CD8-positive, alpha-beta memory T cell (primary cell): ENCODE measurements around the gene FCER1G. TPM values are rescaled to one million over a fixed set of nuclear protein-coding genes. Genes with fewer than 3 reads are reported as not detected.

Experiments used
- CTCF ChIA-PET: fragments of 350-600 bp; sonication (Branson Sonifier 250); formaldehyde crosslinking; loops from one replicate; lab custom pipeline; 2021; ENCODE audit warnings: antibody characterized with exemption; lab: Charles Lee
- POLR2A ChIA-PET: fragments of 350-600 bp; sonication (Branson Sonifier 250); formaldehyde crosslinking; loops from one replicate; lab custom pipeline; 2021; ENCODE audit warnings: antibody characterized with exemption; lab: Charles Lee
- DNase-seq, 5 donors: peaks; one replicate each; pipeline versions ENCODE4 v3.0.0 to v3.0.0-alpha.2; 2020 to 2022; ENCODE audit warnings: mixed read lengths in 1 of 5
- H3K27ac ChIP-seq: one replicate; pipeline ENCODE4 v1.7.0; 2013; ENCODE audit warnings: low read depth, mild to moderate bottlenecking, low read length, moderate library complexity
- H3K27me3 ChIP-seq: 2 replicates; pipeline ENCODE4 v1.7.0; 2013; ENCODE audit warnings: low read length, mild to moderate bottlenecking; ENCODE audit not compliant: insufficient read depth, poor library complexity, severe bottlenecking
- H3K36me3 ChIP-seq: 2 replicates; pipeline ENCODE4 v1.7.0; 2013; ENCODE audit warnings: mild to moderate bottlenecking, low read length, moderate library complexity; ENCODE audit not compliant: insufficient read depth
- H3K4me1 ChIP-seq: 2 replicates; pipeline ENCODE4 v1.7.0; 2013; ENCODE audit warnings: mild to moderate bottlenecking, low read length, moderate library complexity; ENCODE audit not compliant: insufficient read depth
- H3K4me3 ChIP-seq: 2 replicates; pipeline ENCODE4 v1.7.0; 2013; ENCODE audit warnings: mild to moderate bottlenecking, low read length
- H3K9me3 ChIP-seq: 2 replicates; pipeline ENCODE4 v1.7.0; 2013; ENCODE audit warnings: mild to moderate bottlenecking, low read length
- H3K27ac Mint-ChIP-seq, 8 donors: one replicate each; pipeline ENCODE4 v1.8.0; 2020 to 2021; ENCODE audit warnings: mixed read lengths in 8 of 8, mild to moderate bottlenecking in 6 of 8, inconsistent platforms in 3 of 8, moderate library complexity in 3 of 8
- H3K27me3 Mint-ChIP-seq, 2 donors: one replicate each; pipeline ENCODE4 v1.8.0; 2020 to 2021; ENCODE audit warnings: mixed read lengths in 2 of 2, mild to moderate bottlenecking in 1 of 2, moderate library complexity in 1 of 2
- H3K36me3 Mint-ChIP-seq, 3 donors: one replicate each; pipeline ENCODE4 v1.8.0; 2020 to 2021; ENCODE audit warnings: mixed read lengths in 3 of 3, inconsistent platforms in 1 of 3, mild to moderate bottlenecking in 1 of 3
- H3K4me1 Mint-ChIP-seq, 3 donors: one replicate each; pipeline ENCODE4 v1.8.0; 2020 to 2021; ENCODE audit warnings: mixed read lengths in 3 of 3, inconsistent platforms in 1 of 3, mild to moderate bottlenecking in 1 of 3
- H3K4me3 Mint-ChIP-seq, 7 donors: one replicate each; pipeline ENCODE4 v1.8.0; 2020 to 2021; ENCODE audit warnings: mixed read lengths in 7 of 7, mild to moderate bottlenecking in 6 of 7, moderate library complexity in 4 of 7, inconsistent platforms in 2 of 7
- H3K9me3 Mint-ChIP-seq, 5 donors: one replicate each; pipeline ENCODE4 v1.8.0; 2020 to 2022; ENCODE audit warnings: mixed read lengths in 5 of 5, mild to moderate bottlenecking in 3 of 5, moderate library complexity in 2 of 5, inconsistent platforms in 1 of 5
- polyA plus RNA-seq: library from polyadenylated mRNA; unstranded; fragments of 300-500 nt; fragmentation: Illumina TruSeq; gene quantifications from one replicate; pipeline ENCODE4 v1.2.3, GENCODE V29; 2021
- total RNA-seq, 2 experiments: library from RNA; stranded (reverse); gene quantifications; one replicate each; pipeline ENCODE4 v1.2.3, GENCODE V29; 2021

FCER1G gene
- total and polyA plus RNA-seq, 3 experiments from 2014 or later, result 4.1 to 19.0 (median 5.1) TPM

DNA sequence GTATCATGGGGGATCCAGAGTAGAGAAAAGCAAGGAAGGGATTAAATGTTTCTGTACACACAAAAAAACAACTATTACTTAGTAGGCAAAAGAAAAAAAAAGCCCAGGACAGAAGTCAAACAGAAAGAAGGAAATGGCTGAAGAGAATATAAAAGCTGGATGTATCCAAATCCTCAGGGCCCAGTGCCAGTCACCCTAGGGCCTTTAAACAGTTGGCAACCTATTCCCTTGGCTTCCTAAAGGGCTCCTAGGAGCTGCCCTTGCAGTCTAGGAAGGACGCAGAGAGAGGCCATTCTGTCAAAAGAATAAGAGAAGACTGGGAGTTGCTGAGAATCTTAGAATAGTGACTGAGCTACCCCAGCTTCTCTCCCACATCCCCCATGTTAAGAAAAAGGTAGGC, 42.7 kb upstream of the FCER1G start:
- H3K27ac Mint-ChIP-seq, result peak overlapping the region in 4 of 8 donors; percentile 50 to 95 (median 79)
- Histone ChIP-seq H3K9me3 (no peaks in the 10 kb centered on the region), H3K27ac (no peak overlapping the region), H3K4me3 (no peak overlapping the region), H3K27me3 (no peaks in the 10 kb centered on the region), H3K36me3 (peaks cover 53% of the 10 kb centered on the region), H3K4me1 (peaks cover 15% of the 10 kb centered on the region)
- no peak for DNase-seq
- H3K4me3 Mint-ChIP-seq, result peak overlapping the region in 1 of 7 donors; percentile 77
- POLR2A ChIA-PET, result no interaction called here
- no peaks in the 10 kb centered on the region for H3K9me3 Mint-ChIP-seq
- H3K27me3 Mint-ChIP-seq, result peaks cover 0 to 5% of the 10 kb centered on the region in 2 donors
- H3K36me3 Mint-ChIP-seq, result peaks cover 0 to 82% (median 19%) of the 10 kb centered on the region in 3 donors
- peaks cover 50 to 67% (median 63%) of the 10 kb centered on the region in 3 donors for H3K4me1 Mint-ChIP-seq
- CTCF ChIA-PET, result no interaction called here

DNA sequence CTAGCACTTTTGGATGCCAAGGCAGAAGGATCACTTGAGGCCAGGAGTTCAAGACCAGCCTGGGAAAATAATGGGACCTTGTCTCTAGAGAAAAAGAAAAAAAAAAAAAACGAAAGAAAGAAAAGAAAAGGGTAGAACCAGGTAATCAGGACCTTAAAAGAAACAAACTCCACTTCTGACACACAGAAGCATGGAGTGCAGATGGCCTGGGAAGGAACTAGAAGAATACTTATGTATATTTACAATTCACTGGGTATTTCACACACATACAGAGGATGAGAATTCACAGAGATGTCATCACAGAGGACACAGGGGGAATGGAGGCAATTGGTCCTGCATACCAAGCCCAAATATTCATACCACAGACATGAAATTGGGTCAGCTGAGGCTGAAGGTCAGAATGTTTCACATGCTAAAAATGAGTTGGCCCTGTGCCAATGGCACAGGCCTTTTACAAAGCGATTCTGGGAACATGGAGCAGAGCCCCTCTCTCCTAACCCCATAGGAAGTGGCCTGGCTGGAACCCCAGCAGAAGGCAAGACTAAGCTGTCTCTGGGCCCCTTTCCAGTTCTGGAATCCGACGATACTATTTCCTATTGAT, 42.2 kb upstream of the FCER1G start:
- peak overlapping the region in 1 of 7 donors; percentile 77 for H3K4me3 Mint-ChIP-seq
- H3K27ac ChIP-seq, result no peak overlapping the region
- peaks cover 53% of the 10 kb centered on the region for H3K36me3 ChIP-seq
- H3K4me1 ChIP-seq, result peaks cover 18% of the 10 kb centered on the region
- peaks cover 0 to 5% of the 10 kb centered on the region in 2 donors for H3K27me3 Mint-ChIP-seq
- DNase-seq, result no peak
- peak overlapping the region in 5 of 8 donors; percentile 29 to 95 (median 66) for H3K27ac Mint-ChIP-seq
- H3K4me3 ChIP-seq, result no peak overlapping the region
- H3K27me3 ChIP-seq, result no peaks in the 10 kb centered on the region
- H3K36me3 Mint-ChIP-seq, result peaks cover 0 to 82% (median 19%) of the 10 kb centered on the region in 3 donors
- ChIA-PET POLR2A (no interaction called here), CTCF (no interaction called here)
- no peaks in the 10 kb centered on the region for H3K9me3 ChIP-seq
- no peaks in the 10 kb centered on the region for H3K9me3 Mint-ChIP-seq
- peaks cover 53 to 69% (median 65%) of the 10 kb centered on the region in 3 donors for H3K4me1 Mint-ChIP-seq

GRCh38 chr1:161173711-161174110, 41.4 kb upstream of the FCER1G start:
- Mint-ChIP-seq H3K9me3 (no peaks in the 10 kb centered on the region), H3K27ac (peak overlapping the region in 3 of 8 donors; percentile 19 to 80 (median 62)), H3K27me3 (peaks cover 0 to 5% of the 10 kb centered on the region in 2 donors), H3K4me1 (peaks cover 51 to 69% (median 65%) of the 10 kb centered on the region in 3 donors), H3K36me3 (peaks cover 0 to 78% (median 21%) of the 10 kb centered on the region in 3 donors), H3K4me3 (peak overlapping the region in 1 of 7 donors; percentile 45)
- Histone ChIP-seq H3K27ac (no peak overlapping the region), H3K9me3 (no peaks in the 10 kb centered on the region), H3K4me1 (peaks cover 23% of the 10 kb centered on the region), H3K36me3 (peaks cover 53% of the 10 kb centered on the region), H3K4me3 (no peak overlapping the region), H3K27me3 (no peaks in the 10 kb centered on the region)
- ChIA-PET CTCF (no interaction called here), POLR2A (no interaction called here)
- DNase-seq, result no peak

DNA sequence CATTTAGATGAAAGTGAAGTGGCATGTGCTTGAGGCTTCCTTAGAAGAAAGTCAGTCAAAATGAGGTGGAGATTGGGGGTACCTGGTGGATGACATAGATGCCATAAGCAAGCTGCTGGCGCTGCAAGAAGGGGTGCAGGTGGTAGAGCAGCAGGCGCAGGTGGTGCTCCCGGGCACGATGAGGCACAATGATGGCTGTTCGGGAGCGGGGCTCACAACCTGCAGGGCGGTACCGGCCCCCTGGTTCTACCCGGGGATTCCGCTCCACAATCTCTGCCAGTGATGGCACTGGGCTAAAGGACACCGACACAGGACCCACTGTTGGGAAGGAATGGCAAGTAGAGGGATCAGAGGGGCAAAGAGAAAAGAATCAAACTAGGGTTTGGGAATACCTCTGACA, 40.2 kb upstream of the FCER1G start:
- Mint-ChIP-seq H3K4me3 (peak overlapping the region in 5 of 7 donors; percentile 32 to 100 (median 97)), H3K27me3 (peaks cover 0 to 5% of the 10 kb centered on the region in 2 donors), H3K36me3 (peaks cover 0 to 71% (median 17%) of the 10 kb centered on the region in 3 donors), H3K9me3 (no peaks in the 10 kb centered on the region), H3K4me1 (peaks cover 52 to 68% (median 64%) of the 10 kb centered on the region in 3 donors), H3K27ac (peak overlapping the region in 5 of 8 donors; percentile 57 to 100 (median 77))
- no peaks in the 10 kb centered on the region for H3K27me3 ChIP-seq
- H3K4me3 ChIP-seq, result no peak overlapping the region
- H3K27ac ChIP-seq, result no peak overlapping the region
- peaks cover 48% of the 10 kb centered on the region for H3K36me3 ChIP-seq
- DNase-seq, result no peak
- H3K9me3 ChIP-seq, result no peaks in the 10 kb centered on the region
- CTCF ChIA-PET, result interaction anchor here (3.3 kb wide), 1 partner anchor 9 kb away, joined by 17 read pairs; the partner anchor contains the start of gene PPOX
- POLR2A ChIA-PET, result no interaction called here
- peaks cover 23% of the 10 kb centered on the region for H3K4me1 ChIP-seq

DNA sequence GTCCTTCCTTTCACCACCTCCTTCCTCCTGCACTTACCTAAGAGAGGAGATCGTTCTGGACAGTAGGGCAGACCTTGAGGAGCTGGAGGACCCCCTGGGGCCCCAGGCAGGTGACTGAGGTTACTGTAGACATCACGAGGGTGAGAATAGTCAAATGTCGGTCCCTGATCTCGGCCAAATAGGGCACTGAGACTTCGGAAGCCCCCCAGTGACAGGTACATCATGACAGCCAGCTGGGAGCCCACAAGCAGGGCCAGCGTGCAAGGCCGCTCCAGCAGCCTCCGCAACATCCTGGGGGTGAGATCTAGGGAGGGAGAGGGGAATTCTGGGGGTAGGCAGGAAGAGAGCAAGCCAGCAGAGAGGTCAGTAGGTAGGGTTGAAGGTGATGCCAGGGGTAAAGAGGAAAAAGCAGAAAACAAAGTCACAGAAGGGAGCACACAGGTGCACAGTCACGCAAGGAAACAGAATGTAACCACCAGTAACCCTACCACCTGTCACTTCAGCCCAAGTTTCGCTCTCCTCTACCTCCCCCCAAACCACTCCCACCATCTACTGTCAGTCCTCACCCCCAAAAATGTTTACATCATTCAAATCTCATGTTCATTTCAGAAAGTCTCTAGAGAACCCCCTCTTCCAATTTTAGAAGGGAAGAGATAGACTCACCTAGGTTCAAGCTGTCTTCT, 39.2 kb upstream of the FCER1G start:
- Histone ChIP-seq H3K4me1 (peaks cover 33% of the 10 kb centered on the region), H3K27ac (peak overlapping the region; percentile 89), H3K27me3 (no peaks in the 10 kb centered on the region), H3K4me3 (peak overlapping the region; percentile 98), H3K36me3 (peaks cover 42% of the 10 kb centered on the region), H3K9me3 (no peaks in the 10 kb centered on the region)
- Mint-ChIP-seq H3K27ac (peak overlapping the region; percentile 93 to 100 (median 99)), H3K4me1 (peaks cover 61 to 78% (median 74%) of the 10 kb centered on the region in 3 donors), H3K36me3 (peaks cover 0 to 64% (median 15%) of the 10 kb centered on the region in 3 donors), H3K9me3 (no peaks in the 10 kb centered on the region), H3K27me3 (peaks cover 0 to 5% of the 10 kb centered on the region in 2 donors), H3K4me3 (peak overlapping the region; percentile 95 to 100 (median 100))
- ChIA-PET CTCF (interaction anchor here (1.0 to 3.3 kb wide), 6 partner anchors 10 to 214 kb away, joined by 3 to 17 read pairs (median 6); partner anchors contain the start of genes PPOX, TOMM40L and UFC1), POLR2A (interaction anchor here (1.2 to 2.1 kb wide), 2 partner anchors 8 to 10 kb away, joined by 5 to 15 read pairs; partner anchors contain the start of gene PPOX)
- DNase-seq, result no peak

GRCh38 chr1:161176468-161177111, 38.5 kb upstream of the FCER1G start:
- Mint-ChIP-seq H3K9me3 (no peaks in the 10 kb centered on the region), H3K36me3 (peaks cover 0 to 57% (median 13%) of the 10 kb centered on the region in 3 donors), H3K27me3 (peaks cover 0 to 5% of the 10 kb centered on the region in 2 donors), H3K27ac (peak overlapping the region; percentile 93 to 100 (median 99)), H3K4me3 (peak overlapping the region; percentile 95 to 100 (median 100)), H3K4me1 (peaks cover 62 to 85% (median 80%) of the 10 kb centered on the region in 3 donors)
- POLR2A ChIA-PET, result interaction anchor here (1.0 to 2.1 kb wide), 5 partner anchors 9 to 49 kb away, joined by 3 to 15 read pairs (median 5); partner anchors contain the start of genes NDUFS2, PPOX, TOMM40L and UFC1
- CTCF ChIA-PET, result interaction anchor here (1.0 to 3.3 kb wide), 8 partner anchors 10 to 213 kb away, joined by 3 to 17 read pairs (median 4); partner anchors contain the start of genes PPOX, TOMM40L and UFC1
- Histone ChIP-seq H3K9me3 (no peaks in the 10 kb centered on the region), H3K4me1 (peaks cover 40% of the 10 kb centered on the region), H3K27ac (peak overlapping the region; percentile 89), H3K27me3 (no peaks in the 10 kb centered on the region), H3K36me3 (peaks cover 35% of the 10 kb centered on the region), H3K4me3 (peak overlapping the region; percentile 98)
- no peak for DNase-seq

DNA sequence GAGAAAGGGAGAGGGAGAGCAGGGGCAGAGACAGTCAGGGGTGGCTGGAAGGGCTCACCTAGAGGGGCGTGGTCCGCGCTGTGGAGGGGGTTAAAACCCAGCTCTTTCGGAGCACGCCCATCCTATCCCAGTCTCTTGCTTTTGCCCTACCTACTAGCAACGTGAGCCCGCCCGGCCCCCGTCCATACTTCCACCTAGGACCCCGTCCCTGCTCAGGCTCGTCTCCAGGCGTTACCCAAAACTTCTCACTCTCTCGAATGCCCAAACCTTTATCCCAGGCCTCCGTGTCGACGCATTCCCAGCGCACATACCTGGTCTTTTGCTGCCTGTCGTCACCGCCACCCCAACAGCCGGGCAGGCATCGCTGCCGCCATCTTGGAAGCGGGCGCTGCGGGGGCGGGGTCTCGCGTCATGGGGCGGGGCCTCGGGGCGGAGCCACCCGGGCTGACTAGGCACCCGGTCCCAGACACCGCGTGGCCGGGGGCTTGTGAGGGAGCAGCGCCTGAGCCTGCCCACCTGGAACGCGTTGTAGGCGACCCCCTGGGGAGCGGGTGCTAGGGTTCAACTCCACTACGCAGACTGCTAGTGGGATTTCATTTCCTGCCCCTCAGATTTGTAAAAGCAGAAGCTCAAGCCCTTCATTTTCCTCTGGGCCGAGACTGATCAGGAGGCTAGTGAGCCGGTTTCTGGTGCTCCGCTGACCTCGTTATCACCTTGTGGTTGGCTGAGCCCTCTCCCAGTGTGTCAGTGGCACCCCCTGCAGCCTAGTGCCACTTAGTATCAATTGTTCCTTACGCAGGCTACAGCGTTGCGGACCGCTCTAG, 37.8 kb upstream of the FCER1G start, which contains the start of gene B4GALT3:
B4GALT3 (minus strand) TSS at position 396 of the 824 bp plus-strand sequence. CDS start 1,447 bp downstream, outside the sequence.
- H3K36me3 ChIP-seq, result peaks cover 30% of the 10 kb centered on the region
- Mint-ChIP-seq H3K4me1 (peaks cover 68 to 87% (median 85%) of the 10 kb centered on the region in 3 donors), H3K36me3 (peaks cover 0 to 50% (median 13%) of the 10 kb centered on the region in 3 donors), H3K9me3 (no peaks in the 10 kb centered on the region), H3K27me3 (peaks cover 0 to 5% of the 10 kb centered on the region in 2 donors), H3K4me3 (peak within 1 kb of the TSS; percentile 95 to 100 (median 100)), H3K27ac (peak within 1 kb of the TSS; percentile 93 to 100 (median 99))
- CTCF ChIA-PET, result interaction anchor here (0.8 to 3.3 kb wide), 9 partner anchors 11 to 205 kb away, joined by 3 to 17 read pairs (median 3); partner anchors contain the start of genes PPOX, TOMM40L and UFC1
- H3K9me3 ChIP-seq, result no peaks in the 10 kb centered on the region
- H3K4me1 ChIP-seq, result peaks cover 47% of the 10 kb centered on the region
- peak within 1 kb of the TSS; percentile 89 for H3K27ac ChIP-seq
- H3K27me3 ChIP-seq, result no peaks in the 10 kb centered on the region
- peak; percentile 88 to 94 (median 92) for DNase-seq
- peak within 1 kb of the TSS; percentile 98 for H3K4me3 ChIP-seq
- POLR2A ChIA-PET, result interaction anchor here (1.0 to 2.1 kb wide), 6 partner anchors 9 to 48 kb away, joined by 3 to 15 read pairs (median 5); partner anchors contain the start of genes NDUFS2, PPOX, TOMM40L and UFC1
